Measurements from ENCODE around the gene PLCB2. TPM values are rescaled to one million over a fixed set of nuclear protein-coding genes. Genes with fewer than 3 reads are reported as not detected.

PLCB2 gene
- total RNA-seq, 1 experiment from 2014 or later, result 1.7 TPM

- CTCF ChIA-PET, result interaction anchor here (0.7 to 3.2 kb wide), 2 partner anchors 18 to 162 kb away, joined by 3 to 30 read pairs; partner anchors contain the start of gene CCDC9B
- DNase-seq (ENCODE audit: low read depth, low spot score) (no peak), ATAC-seq (peak; percentile 33; the same call in 1 of the 2 replicates)
- peak; percentile 94 for TF ChIP-seq CTCF (IDR thresholded peaks at IDR 0.05)
- no peak for TF ChIP-seq REST (IDR thresholded peaks at IDR 0.05; ENCODE audit: insufficient read depth in 1 of 2, low read depth in 2 of 2, low read length in 1 of 2)
- Histone ChIP-seq H3K27ac (ENCODE audit: low read length) (no peak overlapping the region), H3K9me3 (ENCODE audit: control insufficient read depth, insufficient read depth, low read depth, low read length) (no peaks in the 10 kb centered on the region), H3K27me3 (ENCODE audit: control insufficient read depth, insufficient read depth, low read length) (no peaks in the 10 kb centered on the region), H3K4me3 (ENCODE audit: low read depth in 2 of 2, low read length in 2 of 2) (no peak overlapping the region), H3K4me1 (ENCODE audit: control insufficient read depth, insufficient read depth, low read length) (peaks cover 15% of the 10 kb centered on the region), H3K36me3 (ENCODE audit: control insufficient read depth, insufficient read depth, low read length) (no peaks in the 10 kb centered on the region)
- intact Hi-C loops (cut with micrococcal nuclease; ENCODE audit: unreplicated experiment), result loop anchor here (5.0 kb wide), 1 partner anchor 101 kb away; no protein-coding TSS in a partner anchor
- BruUV-seq (replicated peaks), result no TSS peak
- in situ Hi-C loops (cut with HindIII; ENCODE audit: low pct_unique_long_range_greater_than_20kb, low sequenced_read_pairs), result no loop called here
- POLR2A ChIA-PET, result interaction anchor here (0.6 kb wide), 1 partner anchor 110 kb away, joined by 7 read pairs; no protein-coding TSS in a partner anchor
These were observed 13.2 kb upstream of the PLCB2 start for GRCh38 chr15:40320931-40321371.

- ChIA-PET POLR2A (no interaction called here), CTCF (interaction anchor here (0.7 to 3.2 kb wide), 2 partner anchors 19 to 162 kb away, joined by 3 to 30 read pairs; partner anchors contain the start of gene CCDC9B)
- in situ Hi-C loops (cut with HindIII; ENCODE audit: low pct_unique_long_range_greater_than_20kb, low sequenced_read_pairs), result no loop called here
- Histone ChIP-seq H3K9me3 (ENCODE audit: control insufficient read depth, insufficient read depth, low read depth, low read length) (no peaks in the 10 kb centered on the region), H3K4me1 (ENCODE audit: control insufficient read depth, insufficient read depth, low read length) (peaks cover 12% of the 10 kb centered on the region), H3K27me3 (ENCODE audit: control insufficient read depth, insufficient read depth, low read length) (no peaks in the 10 kb centered on the region), H3K36me3 (ENCODE audit: control insufficient read depth, insufficient read depth, low read length) (no peaks in the 10 kb centered on the region), H3K4me3 (ENCODE audit: low read depth in 2 of 2, low read length in 2 of 2) (no peak overlapping the region), H3K27ac (ENCODE audit: low read length) (no peak overlapping the region)
- intact Hi-C loops (cut with micrococcal nuclease; ENCODE audit: unreplicated experiment), result loop anchor here (5.0 kb wide), 1 partner anchor 102 kb away; no protein-coding TSS in a partner anchor
- DNase-seq (ENCODE audit: low read depth, low spot score) (no peak), ATAC-seq (no peak)
- TF ChIP-seq CTCF (IDR thresholded peaks at IDR 0.05) (no peak), SIN3A (IDR thresholded peaks at IDR 0.05; ENCODE audit: borderline replicate concordance, insufficient read depth, low read depth, low read length) (no peak), POLR2AphosphoS5 (IDR thresholded peaks at IDR 0.05; ENCODE audit: low read depth, low read length) (no peak), REST (IDR thresholded peaks at IDR 0.05; ENCODE audit: insufficient read depth in 1 of 2, low read depth in 2 of 2, low read length in 1 of 2) (no peak), TCF7L2 (IDR thresholded peaks at IDR 0.05; ENCODE audit: low read depth, low read length) (no peak)
- no TSS peak for BruUV-seq (replicated peaks)
These were observed 12.7 kb upstream of the PLCB2 start for GRCh38 chr15:40320409-40320808.

Measured in Panc1 (cell line).